T47D (cell line): ENCODE data around the gene LVRN.

ENCODE experiments used
- DNase-seq, 2 experiments: peaks; one replicate each; pipeline versions ENCODE4 v3.0.0 to v3.0.0-alpha.2; 2011 to 2012; ENCODE audit warnings: low read depth in 1 of 2, low spot score in 1 of 2
- JUND ChIP-seq: IDR thresholded peaks from 2 replicates; pipeline ENCODE4 v1.6.1; 2012; ENCODE audit warnings: low read depth
- in situ Hi-C: cut with HindIII; loops from 2 replicates; pipeline ENCODE4 v1.10.0; 2016; ENCODE audit warnings: low sequenced_read_pairs, low pct_unique_long_range_greater_than_20kb

LVRN gene

DNA sequence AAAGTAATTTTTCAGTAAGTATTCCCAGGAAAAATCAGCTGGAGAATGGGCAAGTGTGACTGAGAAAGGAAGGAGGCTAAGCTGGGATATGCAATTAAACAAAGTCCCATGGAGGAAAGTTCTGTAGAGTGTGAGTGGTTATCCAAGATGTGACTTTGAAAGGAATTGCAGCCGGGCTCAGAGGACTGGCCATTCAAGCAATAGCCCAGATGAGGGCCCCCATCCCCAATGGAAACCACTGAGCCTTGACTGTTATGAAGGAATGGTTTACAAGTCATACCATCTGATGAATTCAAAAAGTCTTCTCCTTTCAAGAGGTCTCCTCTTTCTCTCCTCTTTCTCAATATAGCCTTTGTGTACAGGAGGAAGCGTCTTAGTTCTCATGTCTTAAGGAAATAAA lies 6.5 kb downstream of the LVRN start:
- no peak for DNase-seq
- no peak for TF ChIP-seq JUND
- in situ Hi-C loops: no loop called here

DNA sequence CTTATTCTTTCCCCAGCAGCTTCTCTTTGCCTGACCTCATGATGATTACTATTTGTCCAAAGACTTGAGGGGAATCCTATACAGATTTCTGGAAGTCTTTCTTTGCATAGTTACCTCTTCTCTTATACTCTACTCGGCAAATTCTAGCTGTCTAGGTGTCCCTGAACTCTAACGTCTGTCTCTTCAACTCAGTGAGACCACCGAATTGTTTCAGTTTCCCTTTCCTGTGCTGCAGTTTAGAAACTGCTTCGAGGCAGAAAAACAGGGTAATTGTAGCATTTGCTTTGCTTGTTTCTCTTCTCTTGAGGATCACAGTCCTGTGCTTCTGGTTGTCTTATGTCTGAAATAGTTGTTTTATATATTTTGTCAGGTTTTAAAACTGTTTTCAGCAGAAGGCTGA lies 14.8 kb downstream of the LVRN start:
- in situ Hi-C loops: no loop called here
- no peak for TF ChIP-seq JUND
- no peak for DNase-seq

DNA sequence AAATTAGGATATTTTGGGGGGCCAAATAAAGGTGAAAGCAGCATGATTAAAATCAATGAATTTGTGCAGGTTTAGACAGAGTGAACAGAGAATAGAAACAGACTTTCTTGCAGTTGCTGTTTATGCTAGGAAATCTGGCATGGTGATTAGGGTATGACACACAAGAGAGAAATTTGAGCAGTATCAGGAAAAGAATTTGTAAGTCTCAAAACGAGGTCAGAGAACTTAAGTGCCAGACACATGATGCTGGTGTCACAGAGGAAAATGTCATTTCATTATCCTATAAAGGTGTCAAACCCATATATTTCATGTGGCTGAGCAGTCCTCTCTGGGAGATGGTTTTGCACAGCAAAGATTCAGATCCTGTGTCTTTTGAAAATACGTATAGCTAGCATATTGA lies 15.7 kb downstream of the LVRN start:
- DNase-seq: no peak
- no peak for TF ChIP-seq JUND
- in situ Hi-C loops: no loop called here

DNA sequence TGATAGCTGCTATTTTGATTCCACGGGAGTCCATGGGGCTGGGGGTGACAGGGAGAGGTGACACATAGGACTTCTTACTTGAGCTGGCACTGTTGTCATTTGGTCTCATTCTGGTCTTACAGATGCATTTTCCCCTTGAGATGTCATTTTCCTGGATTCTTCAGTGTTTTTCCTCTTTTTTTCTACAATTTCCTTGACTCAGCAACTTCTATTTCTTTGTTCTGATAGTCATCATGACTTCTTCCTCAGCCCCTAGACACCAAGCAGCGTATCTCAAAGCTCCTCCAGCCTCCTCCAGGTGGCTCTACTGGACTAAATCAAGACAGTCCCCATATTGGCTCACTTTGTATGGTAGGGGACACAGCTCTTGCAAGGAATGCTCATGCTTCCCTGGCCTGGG lies 16.5 kb downstream of the LVRN start:
- in situ Hi-C loops: no loop called here

DNA sequence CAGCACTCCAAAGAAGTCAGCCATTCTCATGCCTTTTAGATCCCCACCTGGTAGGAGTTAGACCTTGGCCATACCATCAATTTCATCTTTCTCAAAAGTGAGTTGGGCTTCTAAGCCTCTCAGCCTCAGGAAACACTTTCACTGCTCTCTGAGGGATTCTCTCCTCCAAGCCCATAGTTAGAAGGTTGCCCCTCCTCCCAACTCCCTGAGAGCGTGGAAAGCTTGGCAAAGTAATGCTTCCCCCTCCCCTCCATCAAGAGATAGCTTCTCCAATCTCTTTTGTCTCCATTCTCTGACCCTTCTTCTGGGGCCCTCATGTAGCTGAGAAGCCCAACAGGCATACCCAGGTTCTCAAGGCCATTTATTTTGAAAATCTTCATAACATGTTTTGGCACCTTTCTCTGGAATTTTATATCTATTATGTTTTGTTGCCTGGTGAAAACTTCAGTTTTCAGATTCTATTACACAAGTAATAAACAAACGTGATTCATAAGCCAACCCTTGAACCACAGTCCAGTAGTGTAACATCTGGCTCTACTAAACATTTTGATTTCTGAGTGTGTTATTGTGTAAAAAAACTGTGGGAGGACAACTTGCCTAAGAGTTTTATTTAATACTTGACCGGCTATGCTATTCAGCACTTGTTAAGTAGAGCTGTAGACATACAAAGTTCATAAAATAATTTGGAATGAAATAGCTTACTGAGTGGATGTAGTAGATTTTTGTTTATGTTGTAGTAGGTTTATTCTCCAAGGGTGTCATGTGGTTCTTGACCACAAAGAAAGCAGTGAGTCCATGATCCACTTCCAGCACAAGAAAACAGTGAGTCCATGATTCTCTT lies 17.1 kb downstream of the LVRN start:
- DNase-seq: no peak
- no peak for TF ChIP-seq JUND
- in situ Hi-C loops: no loop called here

More for the DNA sequence above, 16.5 kb downstream of the LVRN start:
- DNase-seq: no peak
- TF ChIP-seq JUND: no peak

DNA sequence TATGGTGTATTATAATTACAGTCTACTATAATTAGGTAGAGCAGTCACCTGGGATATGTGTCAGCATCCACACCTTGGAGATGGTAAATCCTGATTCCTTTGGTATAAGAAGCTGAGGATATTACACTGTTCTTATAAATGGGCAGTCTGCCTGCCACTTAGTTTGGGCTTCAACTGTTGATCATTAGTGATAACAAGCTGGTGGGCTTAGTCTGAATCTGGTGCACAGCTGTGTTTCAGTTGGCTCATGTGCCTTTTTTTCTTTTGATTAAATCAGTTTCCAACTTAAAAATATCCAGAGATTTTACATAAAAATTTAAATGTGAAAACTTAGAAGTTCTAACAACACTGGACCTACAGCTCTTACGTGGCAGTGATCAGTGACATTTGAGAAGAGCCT lies 21.2 kb downstream of the LVRN start:
- in situ Hi-C loops: no loop called here
- no peak for TF ChIP-seq JUND
- no peak for DNase-seq

DNA sequence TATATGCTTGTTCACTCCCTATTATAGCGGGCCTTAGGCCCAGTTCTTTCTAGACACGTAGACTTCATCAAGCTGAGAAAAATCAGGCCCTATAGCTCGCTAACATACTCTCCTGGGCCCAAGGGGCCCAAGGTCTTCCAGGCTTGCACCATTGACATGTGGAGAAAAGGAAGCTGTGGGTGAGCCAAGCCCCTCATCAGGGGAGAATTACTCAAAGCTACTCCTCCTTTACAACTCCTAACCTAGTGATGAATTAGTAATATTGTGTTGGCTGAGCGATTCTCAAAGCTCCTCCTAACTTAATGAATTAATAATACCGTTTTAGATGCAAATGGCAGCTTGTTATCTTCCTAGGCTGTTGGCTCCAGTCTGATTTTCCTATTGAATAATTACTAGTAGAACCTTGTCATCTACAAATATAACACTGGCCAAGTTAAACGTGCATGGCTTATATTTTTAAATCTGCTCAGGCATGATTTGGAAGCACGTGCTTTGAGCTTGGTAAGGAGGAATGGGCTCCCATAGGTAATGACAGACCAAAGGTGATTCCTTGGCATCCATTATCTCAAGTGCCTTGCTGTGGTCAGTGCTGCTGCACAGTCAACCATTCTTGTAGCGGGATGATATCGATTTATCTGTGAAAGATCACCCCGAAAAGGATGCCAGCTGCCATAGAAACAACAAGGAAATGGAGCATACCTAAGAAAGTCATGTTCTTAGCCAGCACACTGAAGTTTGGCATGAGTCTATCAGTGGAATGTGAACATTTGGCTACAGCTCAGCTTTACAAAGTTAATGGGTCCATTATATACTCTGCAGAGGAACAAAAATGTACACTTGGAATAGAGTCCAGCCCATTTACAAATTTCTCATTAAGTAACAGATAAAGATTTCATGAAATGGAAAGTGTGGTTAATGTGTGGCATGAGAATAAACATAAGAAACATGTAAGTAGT lies 23.8 kb downstream of the LVRN start:
- in situ Hi-C loops: no loop called here
- peak in 1 of 2 experiments; percentile 22 for DNase-seq
- no peak for TF ChIP-seq JUND

DNA sequence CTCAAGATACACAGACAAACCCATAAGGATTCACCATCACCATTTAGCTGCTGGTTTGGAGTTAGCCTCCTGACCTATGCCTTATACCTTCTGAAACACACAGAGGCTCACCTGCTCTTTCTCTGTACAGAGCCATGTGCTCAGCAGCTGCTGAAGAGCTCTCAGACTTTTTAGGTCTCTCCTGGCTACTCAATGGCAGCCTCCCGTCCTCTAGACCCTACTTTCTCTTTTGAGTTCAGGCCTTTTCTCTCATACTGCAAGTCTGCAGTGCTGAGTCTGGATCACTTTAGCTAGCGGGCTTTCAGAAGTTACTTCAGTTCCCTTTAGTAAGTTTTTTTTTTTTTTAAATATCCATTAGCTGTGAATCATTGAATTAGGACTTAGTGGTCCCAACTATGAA lies 25.7 kb downstream of the LVRN start:
- no peak for TF ChIP-seq JUND
- in situ Hi-C loops: no loop called here
- DNase-seq: no peak

DNA sequence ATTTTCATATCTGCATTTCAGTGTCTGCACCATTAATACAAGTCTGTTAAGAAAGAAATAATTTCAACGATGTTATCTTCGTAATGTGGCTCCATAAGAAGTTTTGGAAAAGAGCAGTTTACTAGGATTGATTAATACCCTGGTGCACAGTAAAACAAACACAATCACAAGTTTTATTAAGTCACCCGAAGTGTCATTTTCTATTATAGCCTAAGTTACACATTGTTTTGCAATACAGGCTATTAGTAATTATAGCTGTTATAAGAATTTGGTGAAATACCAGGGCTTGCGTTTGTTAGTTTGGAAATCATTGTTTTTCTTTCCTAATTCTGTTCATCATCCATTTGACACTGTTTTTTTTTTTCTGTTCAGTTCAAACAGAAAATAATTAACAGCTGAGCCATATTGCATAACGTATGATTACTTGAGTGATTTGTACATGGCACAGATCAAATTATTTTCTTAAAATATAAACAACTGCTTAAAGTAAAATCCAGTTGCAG lies 30.6 kb downstream of the LVRN start:
- in situ Hi-C loops: no loop called here
- no peak for TF ChIP-seq JUND
- DNase-seq: no peak

DNA sequence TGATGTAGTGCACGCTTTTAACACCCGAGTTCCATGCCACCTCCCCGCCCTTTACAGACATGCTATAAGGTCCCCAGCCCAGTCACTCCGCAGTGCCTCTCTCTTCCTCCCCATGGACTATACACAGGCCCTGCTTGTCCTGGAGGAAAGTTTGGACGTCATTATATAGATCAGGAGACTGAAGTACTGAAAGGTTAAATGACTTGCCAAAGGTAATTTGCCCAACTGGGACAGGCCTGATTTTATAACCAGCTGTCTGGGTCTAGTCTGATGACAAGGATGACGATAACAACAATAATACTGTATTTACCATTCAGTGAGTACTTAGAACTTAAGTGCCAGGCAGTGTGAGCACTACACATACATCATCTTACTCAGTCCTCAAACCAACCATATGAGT lies 33.1 kb downstream of the LVRN start:
- no peak for TF ChIP-seq JUND
- DNase-seq: no peak
- in situ Hi-C loops: no loop called here

DNA sequence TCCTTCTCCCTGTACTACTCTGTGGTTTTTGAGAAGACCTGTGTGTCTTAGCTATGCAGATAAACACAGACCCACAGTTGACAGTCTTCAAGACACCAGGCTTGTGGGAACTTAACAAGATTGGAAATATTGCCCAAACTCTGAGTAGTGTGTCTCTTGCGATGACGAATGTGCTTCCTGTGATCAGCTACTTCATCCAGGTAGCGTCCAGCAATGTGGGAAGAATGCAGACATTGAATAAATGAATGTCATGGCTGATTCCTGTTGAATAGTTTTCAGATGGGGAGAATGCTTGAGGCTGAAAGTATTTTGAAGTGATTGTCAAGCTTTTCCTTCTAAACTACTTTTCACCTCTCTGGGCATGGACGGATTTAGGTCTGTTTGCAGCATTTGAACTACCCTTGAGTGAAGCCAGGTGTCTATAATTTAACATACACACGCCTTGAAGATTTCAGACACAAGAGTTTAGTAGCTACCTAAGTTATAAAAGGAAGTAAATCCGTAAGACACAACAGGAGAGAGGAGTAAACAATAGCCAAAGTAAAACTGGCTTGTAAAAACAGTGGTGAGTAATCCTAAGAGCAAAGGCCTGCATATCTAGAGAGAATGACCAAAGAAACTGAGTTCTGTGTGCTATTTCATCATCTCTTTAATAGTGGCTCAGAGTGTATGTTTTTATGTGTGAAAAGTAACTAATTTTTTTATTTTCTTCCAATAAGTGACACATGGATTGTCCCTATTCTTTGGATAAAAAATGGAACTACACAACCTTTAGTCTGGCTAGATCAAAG lies 40.0 kb downstream of the LVRN start:
- in situ Hi-C loops: no loop called here
- DNase-seq: no peak
- TF ChIP-seq JUND: no peak

DNA sequence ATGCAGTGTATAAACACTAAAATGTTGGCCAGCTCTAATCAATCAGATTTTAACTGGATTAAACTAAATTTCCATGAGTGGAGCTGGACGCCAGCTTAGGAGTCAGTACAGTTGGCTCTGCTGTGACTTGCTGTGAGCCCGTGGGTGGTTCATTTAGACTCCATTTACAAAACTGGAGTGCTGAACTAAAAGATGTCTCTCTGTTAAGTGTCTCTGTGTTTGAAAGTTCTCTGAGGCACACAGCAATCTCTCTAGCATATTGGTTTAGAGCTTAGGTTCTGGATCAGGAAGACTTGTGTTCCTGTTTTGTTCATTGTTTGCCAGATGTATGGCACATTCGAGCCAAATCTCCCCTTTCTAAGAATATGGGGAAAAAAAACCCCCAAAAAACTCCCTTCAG lies 42.0 kb downstream of the LVRN start:
- no peak for TF ChIP-seq JUND
- no peak for DNase-seq
- in situ Hi-C loops: no loop called here
